GM23338 (cell line): Measurements from ENCODE around the gene GUCA1A.

Experiments used
- CREB1 ChIP-seq: fragments of 250-450 bp; sonication (Bioruptor Pico); IDR thresholded peaks from 2 replicates; pipeline ENCODE4 v1.5.0; 2020; ENCODE audit warnings: low read depth, mild to moderate bottlenecking, moderate library complexity
- EZH2 ChIP-seq: fragments of 200-600 bp; sonication (generic); IDR thresholded peaks from one replicate; pipeline ENCODE4 v1.8.0; 2017; ENCODE audit warnings: antibody characterized with exemption, mild to moderate bottlenecking, low read depth; ENCODE audit not compliant: unreplicated experiment
- EZH2phosphoT487 ChIP-seq: fragments of 200-600 bp; sonication (generic); IDR thresholded peaks from one replicate; pipeline ENCODE4 v1.8.1; 2018; ENCODE audit warnings: antibody characterized with exemption; ENCODE audit not compliant: unreplicated experiment
- JUNB ChIP-seq: IDR thresholded peaks from one replicate; pipeline ENCODE4 v1.6.1; 2016; ENCODE audit warnings: antibody characterized with exemption; ENCODE audit not compliant: unreplicated experiment
- POLR2AphosphoS5 ChIP-seq: IDR thresholded peaks from 2 replicates; pipeline ENCODE4 v1.6.1; 2016; ENCODE audit warnings: antibody characterized with exemption, low read depth
- REST ChIP-seq: IDR thresholded peaks from one replicate; pipeline ENCODE4 v1.6.1; 2018; ENCODE audit warnings: antibody characterized with exemption; ENCODE audit not compliant: unreplicated experiment
- STAT1 ChIP-seq: IDR thresholded peaks from one replicate; pipeline ENCODE4 v1.6.1; 2016; ENCODE audit warnings: antibody characterized with exemption; ENCODE audit not compliant: unreplicated experiment
- ZNF114 ChIP-seq: fragments of 250-450 bp; sonication (Bioruptor Pico); IDR thresholded peaks from 2 replicates; pipeline ENCODE4 v1.5.0; 2020; ENCODE audit warnings: mild to moderate bottlenecking, moderate library complexity
- TF ChIP-seq, protein P1 (sequence below), 2 experiments: fragments of 200-600 bp in 1 of 2; sonication (generic) in 1 of 2; conservative IDR thresholded peaks; 2 replicates each; pipeline versions ENCODE4 v1.5.1 to v1.6.1; 2016 to 2017; ENCODE audit warnings: antibody characterized with exemption in 2 of 2, low read depth in 2 of 2, mild to moderate bottlenecking in 2 of 2, moderate library complexity in 1 of 2

GRCh38 chr6:42211726-42212125, 38.6 kb downstream of the GUCA1A start:
- TF ChIP-seq, protein P1, sequence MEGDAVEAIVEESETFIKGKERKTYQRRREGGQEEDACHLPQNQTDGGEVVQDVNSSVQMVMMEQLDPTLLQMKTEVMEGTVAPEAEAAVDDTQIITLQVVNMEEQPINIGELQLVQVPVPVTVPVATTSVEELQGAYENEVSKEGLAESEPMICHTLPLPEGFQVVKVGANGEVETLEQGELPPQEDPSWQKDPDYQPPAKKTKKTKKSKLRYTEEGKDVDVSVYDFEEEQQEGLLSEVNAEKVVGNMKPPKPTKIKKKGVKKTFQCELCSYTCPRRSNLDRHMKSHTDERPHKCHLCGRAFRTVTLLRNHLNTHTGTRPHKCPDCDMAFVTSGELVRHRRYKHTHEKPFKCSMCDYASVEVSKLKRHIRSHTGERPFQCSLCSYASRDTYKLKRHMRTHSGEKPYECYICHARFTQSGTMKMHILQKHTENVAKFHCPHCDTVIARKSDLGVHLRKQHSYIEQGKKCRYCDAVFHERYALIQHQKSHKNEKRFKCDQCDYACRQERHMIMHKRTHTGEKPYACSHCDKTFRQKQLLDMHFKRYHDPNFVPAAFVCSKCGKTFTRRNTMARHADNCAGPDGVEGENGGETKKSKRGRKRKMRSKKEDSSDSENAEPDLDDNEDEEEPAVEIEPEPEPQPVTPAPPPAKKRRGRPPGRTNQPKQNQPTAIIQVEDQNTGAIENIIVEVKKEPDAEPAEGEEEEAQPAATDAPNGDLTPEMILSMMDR (conservative IDR thresholded peaks at IDR 0.05; ENCODE audit: low read depth in 2 of 2): no peak
- TF ChIP-seq ZNF114 (CRISPR knock-in tag) (no peak), POLR2AphosphoS5 (no peak), REST (no peak), EZH2 (no peak), CREB1 (no peak), EZH2phosphoT487 (no peak), JUNB (no peak), STAT1 (no peak)
